GM19035 (cell line): ENCODE data around the gene TMEM30B.

Source experiments
- ATAC-seq: cut with Tn5 transposase; IDR thresholded peaks from one replicate; pipeline ENCODE4 v1.9.1; 2021; ENCODE audit not compliant: unreplicated experiment

The TMEM30B gene

DNA sequence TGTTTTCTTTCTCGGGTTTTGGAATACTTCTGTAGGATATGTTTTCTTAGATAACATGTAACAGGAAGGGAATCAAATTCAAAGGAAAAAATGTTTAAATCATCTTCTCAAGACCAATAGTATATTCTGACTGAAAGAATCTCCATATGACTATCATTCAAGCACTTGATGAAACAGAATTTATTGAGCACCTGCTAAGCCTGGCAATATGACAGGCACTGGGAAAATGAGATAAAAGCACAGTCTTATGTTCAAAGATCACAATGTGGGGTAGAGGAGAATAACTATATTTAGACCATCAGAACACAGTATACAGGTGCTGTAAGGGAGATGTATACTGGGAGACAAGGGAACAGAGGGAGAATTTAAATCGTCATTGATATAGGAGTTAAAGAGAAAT lies 19.1 kb upstream of the TMEM30B start:
- ATAC-seq: no peak

DNA sequence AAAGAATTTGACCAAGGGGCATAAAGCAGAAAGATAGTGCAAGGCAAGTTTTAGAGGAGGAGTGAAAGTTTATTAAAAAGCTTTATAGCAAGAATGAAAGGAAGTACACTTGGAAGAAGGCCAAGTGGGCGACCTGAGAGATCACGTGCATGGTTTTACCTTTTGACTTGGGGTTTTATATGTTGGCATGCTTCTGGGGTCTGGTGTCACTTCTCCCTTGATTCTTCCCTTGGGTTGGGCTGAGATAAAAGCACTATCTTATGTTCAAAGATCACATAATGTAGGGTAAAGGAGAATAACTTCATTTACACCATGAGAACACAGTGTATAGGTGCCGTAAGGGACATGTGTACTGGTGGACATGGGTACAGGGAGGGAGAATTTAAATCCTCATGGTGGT lies 17.7 kb upstream of the TMEM30B start:
- no peak for ATAC-seq

DNA sequence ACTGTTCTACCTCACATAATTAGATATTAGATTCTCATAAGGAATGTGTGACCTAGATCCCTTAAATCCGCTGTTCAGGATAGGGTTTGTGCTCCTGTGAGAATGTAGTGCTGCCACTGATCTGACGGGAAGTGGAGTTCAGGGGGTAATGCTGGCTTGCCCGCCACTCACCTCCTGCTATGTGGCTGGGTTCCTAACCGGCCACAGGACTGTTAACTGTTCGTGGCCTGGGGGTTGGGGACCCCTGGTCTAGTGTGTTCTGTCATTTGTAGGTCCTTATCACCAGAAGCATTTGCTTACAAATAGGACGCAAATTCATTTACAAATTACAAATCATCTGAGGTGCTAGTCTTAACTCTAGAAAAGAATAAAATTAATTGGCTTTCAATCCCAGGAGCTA lies 16.4 kb upstream of the TMEM30B start:
- ATAC-seq: no peak

DNA sequence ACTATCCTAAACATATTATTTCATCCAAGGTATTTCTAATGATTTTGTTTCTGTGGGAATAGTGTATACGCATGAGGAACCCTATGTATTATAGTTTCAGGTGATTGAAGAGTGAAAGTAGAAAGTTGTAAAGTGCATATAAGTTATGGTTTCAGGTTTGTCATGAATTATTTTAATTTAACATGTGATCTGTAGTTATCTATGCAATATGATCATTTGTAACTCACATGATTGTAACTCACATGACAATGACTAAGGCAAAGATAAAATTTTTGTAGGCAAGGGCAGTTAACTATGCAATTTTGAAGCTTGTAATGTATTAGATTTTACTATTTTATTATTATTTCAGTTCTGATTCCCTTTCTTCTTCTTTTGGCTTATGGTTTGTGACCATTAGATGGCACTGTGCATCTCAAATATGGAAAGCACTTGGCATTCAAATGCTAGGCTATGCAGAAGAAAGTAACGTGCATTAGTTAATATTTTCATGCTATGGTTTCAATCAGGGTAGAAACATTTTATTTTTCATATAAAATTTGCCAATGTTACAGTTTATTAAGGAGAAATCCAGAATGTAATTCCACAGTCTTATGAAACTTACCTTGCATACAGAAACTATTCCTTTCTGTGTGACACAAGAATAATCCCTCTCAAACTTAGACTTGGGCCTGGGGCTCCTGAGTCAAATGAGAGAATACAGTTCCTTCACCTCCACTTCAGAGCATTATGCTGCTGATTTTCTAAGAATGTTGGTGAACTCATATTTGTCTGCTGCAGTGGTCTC lies 15.8 kb upstream of the TMEM30B start:
- no peak for ATAC-seq

DNA sequence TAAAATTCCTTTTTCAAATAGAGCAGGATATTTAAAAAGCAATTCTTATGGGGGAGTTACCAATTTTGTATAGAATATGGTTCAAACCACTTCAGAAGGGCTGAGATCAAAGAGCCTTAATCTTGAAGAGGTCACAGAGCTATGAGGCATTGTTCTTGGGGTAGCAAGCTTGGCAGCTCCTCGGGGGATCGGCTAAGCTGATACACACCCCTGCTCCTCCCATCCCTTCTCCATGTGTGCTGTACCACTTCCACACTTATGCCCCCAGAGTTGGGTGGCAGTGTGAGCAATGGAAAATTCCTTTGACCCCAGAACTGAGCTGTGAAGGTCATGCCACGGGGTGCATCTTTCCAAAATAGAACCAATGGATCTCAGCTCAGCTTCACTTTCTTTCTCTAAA lies 15.0 kb upstream of the TMEM30B start:
- ATAC-seq: no peak

DNA sequence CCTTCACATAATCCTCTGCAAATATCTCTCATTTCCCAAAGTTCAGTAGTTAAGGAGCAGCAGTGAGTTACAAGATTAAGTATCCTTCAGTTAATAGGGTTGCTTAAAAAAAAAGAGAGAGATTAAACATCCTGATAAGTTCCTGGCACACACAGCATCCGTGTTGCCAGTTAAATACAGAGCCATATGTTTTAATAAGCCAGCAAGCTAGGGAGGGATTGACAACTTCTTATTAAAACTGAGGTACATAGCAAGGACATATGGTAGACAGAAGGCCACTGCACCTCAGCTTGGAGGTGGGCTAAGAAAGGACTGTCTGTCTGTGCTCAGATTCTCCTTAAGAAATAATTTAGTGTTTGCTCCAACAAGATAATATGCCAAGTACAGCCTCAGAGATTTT lies 9.6 kb upstream of the TMEM30B start:
- ATAC-seq: no peak

DNA sequence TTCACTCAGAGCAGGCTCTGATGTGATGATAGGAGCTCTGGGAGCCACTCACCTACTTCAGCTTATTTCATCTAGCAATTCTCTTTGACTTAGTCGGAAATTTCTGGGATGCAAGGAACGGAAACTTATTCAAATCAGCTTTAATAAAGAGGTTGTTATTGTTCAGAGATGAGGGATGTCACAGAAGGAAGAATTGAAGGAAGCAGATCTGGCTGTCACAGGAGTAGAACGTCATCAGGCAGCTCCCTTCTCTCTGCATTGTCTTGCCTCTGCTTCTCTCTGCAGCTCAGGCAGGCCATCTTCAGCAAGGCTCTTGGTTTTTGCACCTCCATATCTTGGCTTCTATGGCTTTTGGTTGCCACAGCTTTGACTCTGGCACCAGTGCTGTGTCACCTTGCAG lies 7.6 kb upstream of the TMEM30B start:
- ATAC-seq: no peak

DNA sequence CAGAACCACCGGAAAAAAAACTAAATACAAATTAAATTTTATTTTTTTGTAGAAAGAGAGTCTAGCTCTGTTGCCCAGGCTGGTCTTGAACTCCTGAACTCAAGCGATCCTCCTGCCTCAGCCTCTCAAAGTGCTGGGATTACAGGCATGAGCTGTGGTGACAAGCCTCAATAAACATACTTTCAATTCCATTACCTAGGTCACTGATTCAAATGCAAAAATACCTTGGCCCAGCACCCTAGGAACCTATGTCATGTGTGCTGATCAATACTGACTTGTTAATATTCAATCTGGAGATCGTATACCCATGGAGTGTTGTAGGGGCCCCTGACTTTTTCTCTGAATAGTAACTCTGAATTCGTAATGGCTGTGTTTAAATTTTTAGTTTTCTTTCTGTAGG lies 7.1 kb upstream of the TMEM30B start:
- ATAC-seq: no peak

DNA sequence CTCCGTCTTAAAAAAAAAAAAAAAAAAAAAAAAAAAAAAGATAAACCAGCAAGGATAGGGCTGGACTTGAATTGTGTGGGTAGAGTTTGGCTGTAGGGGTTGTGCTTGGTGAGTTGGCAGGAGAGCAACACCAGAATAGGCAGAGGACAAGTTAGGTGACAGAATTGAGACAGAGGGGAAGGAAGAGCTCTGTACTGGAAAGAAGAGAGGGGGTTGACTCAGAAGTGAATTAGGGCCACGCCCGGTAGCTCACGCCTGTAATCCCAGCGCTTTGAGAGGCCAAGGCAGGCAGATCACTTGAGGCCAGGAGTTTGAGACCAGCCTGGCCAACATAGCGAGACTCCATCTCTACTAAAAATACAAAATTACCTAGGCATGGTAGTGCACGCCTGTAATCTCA lies 6.1 kb upstream of the TMEM30B start:
- no peak for ATAC-seq

DNA sequence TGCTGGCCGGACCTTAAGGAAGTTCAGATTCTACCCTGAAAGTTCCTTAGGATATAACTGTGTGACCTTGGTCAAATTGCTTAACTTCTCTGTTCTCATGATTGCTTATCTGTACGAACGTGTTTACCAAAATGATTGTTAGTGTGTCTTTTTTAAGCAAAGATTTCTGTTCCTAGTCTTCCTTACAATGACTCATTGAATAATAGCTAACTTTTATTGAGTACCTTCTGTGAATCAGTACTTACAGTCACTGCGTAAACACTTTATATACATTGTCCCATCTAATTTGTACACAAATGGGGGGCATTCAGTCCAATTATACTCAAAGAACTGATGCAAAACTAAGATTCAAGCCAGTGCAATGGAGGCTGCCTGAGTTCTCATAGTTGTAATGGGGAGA lies 4.2 kb upstream of the TMEM30B start:
- no peak for ATAC-seq

DNA sequence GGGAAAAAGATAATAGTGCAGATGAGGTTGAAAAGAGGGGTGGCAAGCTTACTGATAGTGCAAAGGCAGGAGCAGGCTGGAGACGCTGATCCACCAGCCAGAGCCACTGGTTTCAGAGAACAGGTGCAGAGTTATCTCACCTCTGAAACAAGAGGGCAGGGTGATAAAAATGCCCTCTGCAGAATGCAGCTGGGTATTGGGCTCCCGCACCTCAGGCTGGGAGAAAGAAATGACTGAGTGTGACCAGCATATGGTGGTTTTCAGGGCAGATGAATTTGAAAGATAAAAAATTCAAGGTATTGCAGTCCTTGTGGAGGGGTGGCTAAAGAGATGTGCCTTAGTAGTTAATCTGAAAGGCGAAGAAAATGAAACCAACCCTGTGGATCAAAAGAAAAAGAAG lies 2.9 kb upstream of the TMEM30B start:
- no peak for ATAC-seq

DNA sequence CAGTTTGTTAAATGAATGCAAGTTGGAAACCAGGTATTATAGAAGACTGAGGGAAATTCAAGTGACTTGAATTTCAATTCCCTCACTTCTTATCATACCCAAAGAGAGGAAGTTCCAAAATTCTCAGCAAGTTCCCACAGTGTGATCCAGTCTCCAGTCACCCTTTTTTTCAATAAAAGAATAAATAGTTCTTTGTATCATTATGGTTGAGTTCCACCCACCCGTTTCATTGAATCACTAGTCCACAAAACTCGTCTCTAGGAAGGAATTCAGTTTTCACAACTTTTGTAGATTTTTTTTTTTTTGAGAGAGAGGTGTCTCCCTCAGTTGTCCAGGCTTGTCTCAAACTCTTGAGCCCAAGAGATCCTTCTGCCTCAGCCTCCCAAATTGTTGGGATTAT lies 1.6 kb upstream of the TMEM30B start:
- ATAC-seq: no peak

DNA sequence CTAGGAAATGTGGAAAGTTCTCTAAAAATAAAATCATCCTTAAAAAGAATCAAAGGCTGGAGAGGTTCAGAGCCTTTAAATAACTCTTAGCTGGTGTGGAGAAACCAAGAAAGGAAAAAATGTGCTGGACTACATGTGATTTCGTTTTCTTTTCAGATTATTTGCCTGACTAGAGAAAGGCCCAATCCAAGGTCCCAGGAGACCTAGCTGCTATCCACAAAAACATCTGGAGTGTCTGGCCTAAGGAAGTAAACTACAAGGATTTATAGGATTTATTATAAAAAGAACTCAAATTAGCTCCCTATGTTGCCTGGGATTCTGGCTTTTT lies 774 bp upstream of the TMEM30B start:
- ATAC-seq: no peak

DNA sequence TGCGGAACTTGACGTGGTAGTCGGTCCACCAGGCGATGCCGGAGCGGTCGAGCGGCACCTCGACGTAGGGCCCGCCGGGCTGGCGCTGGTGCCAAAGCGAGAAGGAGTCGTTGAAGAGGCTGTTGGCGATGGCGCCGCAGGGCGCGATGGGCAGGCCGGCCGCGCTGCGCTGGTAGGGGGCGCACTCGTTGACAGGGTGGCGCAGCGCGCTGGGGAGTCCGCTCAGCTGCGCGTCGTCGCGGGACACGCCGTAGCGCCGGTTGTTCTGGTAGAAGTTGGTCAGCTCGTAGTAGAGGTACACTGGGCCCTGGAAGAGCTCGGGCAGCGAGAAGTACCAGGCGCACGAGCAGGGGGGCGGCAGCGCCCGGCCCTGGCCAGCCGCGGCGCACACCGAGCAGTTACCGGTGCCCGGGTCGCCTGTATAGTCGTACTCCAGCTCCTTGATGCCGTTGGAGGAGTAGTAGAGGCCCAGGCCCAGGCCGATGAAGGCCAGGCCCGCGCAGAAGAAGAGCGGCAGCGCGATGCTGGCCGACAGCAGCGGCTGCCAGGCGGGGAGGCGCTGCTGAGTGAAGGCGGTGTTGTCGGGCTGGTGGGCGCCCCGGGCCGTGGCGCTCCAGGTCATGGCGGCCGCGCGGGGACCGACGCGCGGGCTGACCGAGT lies 482 bp downstream of the TMEM30B start:
- no peak for ATAC-seq

DNA sequence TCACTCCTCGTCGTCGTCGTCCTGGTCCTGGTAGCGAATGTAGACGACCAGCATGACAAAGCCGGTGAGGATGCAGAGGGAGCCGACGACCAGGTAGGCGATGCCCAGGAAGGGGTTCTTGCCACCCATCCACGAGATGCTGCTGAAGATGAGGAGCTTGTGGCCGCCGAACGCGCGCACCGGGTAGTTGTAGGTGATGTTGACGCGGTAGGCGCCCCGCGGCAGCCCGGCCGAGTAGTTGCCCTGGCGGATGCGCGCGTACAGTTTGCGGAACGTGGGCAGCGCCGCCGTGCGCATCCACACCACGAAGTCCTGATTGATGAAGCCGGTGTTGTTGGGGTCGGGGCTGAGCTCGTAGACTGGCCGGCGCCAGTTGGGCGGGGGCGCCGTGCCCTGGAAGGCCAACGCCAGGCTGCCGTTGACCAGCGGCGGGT lies 1.0 kb downstream of the TMEM30B start:
- no peak for ATAC-seq

DNA sequence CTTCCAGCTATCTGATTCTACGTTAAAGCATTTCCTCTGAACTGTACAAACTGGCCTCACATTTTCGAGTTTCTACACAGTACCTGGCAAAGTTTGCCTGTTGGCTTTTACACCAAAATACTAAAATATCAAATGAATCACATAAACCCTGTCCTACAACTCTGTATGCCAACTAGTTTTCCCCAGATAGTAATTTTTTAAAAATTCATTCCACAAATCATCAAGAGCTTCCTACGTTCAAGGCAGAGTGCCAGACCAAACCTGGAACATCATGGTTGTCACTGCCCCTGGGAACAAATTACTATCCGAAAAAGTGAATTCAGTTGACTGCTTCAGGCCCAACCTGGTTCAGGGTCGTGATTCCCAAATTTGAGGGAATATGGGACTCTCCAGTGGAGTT lies 2.1 kb downstream of the TMEM30B start:
- ATAC-seq: no peak

DNA sequence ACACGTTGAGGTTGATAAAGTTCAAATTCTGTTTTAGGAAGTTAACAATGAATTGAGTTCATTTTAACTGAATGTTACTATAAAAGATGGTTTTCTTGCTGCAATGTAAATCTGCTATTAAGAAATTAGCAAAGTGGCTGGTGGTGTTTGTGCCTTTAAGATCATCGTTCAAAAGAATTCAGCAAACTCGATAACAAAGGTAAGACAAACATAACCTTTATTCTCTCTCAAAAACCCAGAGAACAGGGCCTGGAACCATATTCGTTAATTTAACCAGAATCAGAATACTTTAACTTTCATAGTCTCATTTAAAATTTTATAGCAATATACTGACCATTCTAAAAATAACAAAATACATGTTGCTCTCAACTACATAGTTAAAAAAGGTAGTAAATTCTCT lies 3.4 kb downstream of the TMEM30B start:
- ATAC-seq: no peak

DNA sequence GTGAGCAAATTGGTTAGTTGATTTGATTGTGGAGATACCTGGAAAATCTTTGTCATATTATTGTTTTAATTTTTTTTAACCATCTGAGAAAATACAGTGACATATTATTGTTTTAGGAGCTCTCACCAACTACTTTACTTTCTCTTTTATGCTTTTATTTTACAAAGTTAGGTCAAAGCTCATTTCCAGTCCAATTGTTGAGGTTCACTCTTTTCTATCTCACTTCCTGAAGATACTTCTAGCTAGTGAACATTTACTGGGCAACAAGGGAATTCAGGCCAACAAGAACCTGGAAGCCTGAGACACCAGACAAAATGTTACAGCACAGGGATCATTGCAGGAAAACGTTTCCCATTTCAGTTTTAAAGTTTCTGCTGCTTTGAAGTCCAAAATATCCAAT lies 3.9 kb downstream of the TMEM30B start:
- ATAC-seq: no peak

DNA sequence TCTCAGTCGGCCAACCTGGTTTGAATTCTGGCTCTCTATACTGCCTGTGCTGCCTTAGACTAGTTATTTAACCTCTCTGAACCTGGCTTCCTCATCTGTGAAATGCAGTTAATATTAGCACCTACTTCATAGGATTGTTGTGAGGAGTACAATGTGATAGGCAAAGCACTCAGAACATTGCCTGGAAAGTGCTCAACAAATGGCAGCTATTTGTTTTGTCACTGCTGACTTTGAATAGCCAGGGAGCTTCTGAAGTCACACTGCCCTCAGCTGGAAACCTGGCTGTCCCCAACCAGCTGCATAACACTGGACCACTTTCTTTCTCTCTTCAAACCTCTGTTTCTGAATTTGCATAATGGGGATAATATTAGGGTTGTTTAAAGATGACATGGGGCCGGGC lies 9.6 kb downstream of the TMEM30B start:
- no peak for ATAC-seq

DNA sequence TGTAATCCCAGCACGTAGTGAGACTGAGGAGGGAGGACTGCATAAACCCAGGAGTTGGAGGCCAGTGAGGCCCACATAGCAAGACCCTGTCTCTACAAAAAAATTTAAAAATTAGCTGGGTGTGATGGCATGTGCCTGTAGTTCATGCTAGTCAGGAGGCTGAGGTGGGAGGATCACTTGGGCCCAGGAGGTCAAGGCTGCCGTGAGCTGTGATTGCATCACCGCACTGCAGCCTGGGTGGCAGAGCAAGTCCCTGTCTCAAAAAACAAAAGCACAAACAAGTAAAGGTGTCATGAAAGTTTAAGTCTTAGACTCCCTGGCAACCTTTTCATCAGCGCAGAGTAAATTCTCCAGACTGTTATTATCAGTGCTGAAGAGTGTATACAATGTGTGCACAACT lies 10.4 kb downstream of the TMEM30B start:
- ATAC-seq: no peak

DNA sequence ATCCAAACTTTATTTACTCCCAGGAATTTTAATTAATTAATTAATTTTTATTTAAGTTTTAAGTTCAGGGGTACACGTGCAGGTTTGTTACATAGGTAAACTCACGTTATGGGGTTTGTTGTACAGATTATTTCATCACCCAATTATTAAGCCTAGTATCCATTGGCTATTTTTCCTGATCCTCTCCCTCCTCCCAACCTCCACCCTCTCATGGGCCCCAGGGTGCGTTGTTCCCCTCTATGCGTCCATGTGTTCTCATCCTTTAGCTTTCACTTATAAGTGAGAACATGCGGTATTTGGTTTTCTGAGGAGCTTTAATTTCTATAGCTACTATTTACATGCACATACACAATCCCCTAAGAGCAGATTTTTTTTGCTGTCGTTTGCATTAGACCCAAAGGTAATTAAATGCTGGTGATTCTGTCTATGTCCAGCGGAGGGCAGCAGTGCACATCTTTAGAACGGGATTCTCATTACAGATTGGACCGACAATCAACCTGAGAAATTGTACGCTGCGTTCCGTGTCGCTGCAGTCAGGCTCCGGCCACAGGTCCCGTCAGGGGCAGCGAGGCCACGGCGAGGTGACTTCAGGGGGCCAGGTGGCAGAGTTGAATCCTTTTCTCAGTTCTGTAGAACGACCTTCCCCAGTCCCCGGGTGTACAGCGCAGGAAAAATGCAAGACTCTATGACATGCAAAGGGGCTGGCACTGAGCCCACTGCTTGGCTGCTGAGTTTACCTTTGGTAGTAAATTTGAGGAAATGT lies 11.6 kb downstream of the TMEM30B start:
- peak; percentile 90 for ATAC-seq

DNA sequence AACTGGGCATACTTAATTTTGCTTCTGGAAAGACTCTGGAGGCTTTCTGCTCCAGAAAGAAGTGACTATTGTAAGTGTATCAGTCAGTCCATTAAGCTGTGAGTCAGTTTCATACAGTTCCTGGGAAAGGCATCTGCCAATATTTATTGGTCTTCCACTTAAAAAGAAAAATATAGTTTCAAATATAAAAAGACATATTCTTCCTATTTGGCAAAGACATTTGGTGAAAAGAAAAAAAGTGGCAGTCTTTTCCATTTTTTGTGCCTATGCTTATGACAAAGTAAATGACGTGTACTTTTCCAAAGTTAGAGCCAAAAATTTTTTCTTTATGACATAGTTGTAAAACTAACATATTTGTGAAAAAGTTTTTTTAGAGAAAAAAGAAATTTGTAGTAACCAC lies 12.3 kb downstream of the TMEM30B start:
- no peak for ATAC-seq
